Subcutaneous adipose tissue (tissue), 4 donors: ENCODE measurements around the gene CDH23. TPM values are rescaled to one million over a fixed set of nuclear protein-coding genes. Genes with fewer than 3 reads are reported as not detected.

ENCODE experiments used
- CTCF ChIP-seq: fragments of 450-650 bp; IDR thresholded peaks from one replicate; pipeline ENCODE4 v1.5.1; 2016; ENCODE audit warnings: low read depth, mild to moderate bottlenecking, control low read depth, antibody characterized with exemption, moderate library complexity
- total RNA-seq, 4 donors: library from RNA; depleted of rRNA; stranded (reverse); fragments of >200 nt; gene quantifications; one replicate each; pipeline ENCODE4 v1.1.0, GENCODE V29; 2016

Gene CDH23
- total RNA-seq, 4 donors from 2014 or later = 14.3 to 74.8 (median 24.1) TPM

- no peak for TF ChIP-seq CTCF
Measured at GRCh38 chr10:71487726-71488125, 91.0 kb downstream of the CDH23 start.

GRCh38 chr10:71489077-71489476 lies 92.4 kb downstream of the CDH23 start:
- no peak for TF ChIP-seq CTCF

- TF ChIP-seq CTCF = no peak
Measured at GRCh38 chr10:71492872-71493271, 96.2 kb downstream of the CDH23 start.

- TF ChIP-seq CTCF = no peak
Measured at GRCh38 chr10:71493741-71494140, 97.0 kb downstream of the CDH23 start.

GRCh38 chr10:71494476-71494875 lies 97.8 kb downstream of the CDH23 start:
- no peak for TF ChIP-seq CTCF

GRCh38 chr10:71494980-71495381 lies 98.3 kb downstream of the CDH23 start:
- no peak for TF ChIP-seq CTCF

- no peak for TF ChIP-seq CTCF
Measured at GRCh38 chr10:71496927-71497762, 100.4 kb downstream of the CDH23 start.
